GM12872 (cell line): Measurements from ENCODE around the gene FOXP4.

ENCODE experiments used
- CTCF ChIP-seq: IDR thresholded peaks from 3 replicates; pipeline ENCODE4 v1.5.1; 2011; ENCODE audit warnings: low read depth, mild to moderate bottlenecking, low read length, moderate library complexity; ENCODE audit not compliant: insufficient read depth

Gene FOXP4

DNA sequence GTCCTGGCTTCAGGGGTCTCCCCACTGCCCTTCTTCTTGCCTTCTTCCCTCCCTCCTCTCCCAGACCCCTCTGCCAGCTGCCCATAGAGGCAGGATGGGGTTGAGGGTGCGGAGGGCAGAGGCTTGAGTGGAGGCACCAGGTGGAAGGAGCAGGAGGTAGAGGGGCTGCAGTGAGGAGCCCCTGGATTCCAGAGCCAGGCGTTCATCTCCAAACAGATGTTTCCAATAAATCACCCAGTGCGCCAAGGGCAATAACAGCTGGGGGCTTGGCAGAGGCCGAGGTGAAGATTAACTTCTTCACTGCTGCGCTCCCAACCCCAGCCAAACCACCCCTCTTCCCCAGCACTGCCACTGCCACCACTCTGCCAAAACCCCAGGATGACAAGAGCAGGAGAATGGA is 102.7 kb downstream of the FOXP4 start:
- no peak for TF ChIP-seq CTCF

DNA sequence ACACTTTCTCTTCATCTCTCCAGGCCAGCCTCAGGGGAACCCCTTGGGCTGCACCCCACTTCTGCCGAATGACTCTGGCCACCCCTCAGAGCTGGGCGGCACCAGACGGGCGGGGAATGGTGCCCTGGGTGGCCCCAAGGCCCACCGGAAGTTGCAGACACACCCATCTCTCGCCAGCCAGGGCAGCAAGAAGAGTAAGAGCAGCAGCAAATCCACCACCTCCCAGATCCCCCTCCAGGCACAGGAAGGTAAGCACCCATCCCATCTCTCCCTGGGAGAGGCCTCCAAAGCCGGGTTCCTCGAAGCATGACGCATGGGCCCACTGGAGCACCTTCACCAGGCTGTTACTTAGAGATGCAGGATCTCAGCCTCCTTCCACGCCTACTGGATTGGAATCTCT is 103.4 kb downstream of the FOXP4 start:
- TF ChIP-seq CTCF, result no peak

DNA sequence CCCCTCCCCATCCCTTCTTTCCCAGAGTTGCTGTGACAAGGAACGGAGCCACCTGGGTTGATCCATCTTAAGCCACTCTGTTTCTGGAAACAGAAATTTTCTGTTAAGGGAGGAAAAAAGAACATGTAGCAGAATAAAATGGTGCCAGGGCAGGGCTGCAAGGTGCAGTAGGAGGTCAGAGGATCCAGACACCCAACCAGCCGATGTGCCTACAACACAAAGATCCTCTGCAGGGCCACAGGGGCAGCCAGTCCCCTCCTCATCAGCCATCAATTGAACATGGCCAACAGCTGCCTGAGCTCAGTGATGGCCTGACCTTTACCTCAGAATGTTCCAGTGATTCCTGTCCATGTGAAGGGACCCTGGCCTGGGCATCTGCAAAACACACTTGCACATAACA is 103.9 kb downstream of the FOXP4 start:
- no peak for TF ChIP-seq CTCF

- no peak for TF ChIP-seq CTCF
Measured at GRCh38 chr6:41651246-41651961, 105.2 kb downstream of the FOXP4 start.
